H1 (cell line): ENCODE results near the gene DIPK1A. TPM values are rescaled to one million over a fixed set of nuclear protein-coding genes. Genes with fewer than 3 reads are reported as not detected.

Experiments used
- CTCF ChIA-PET: fragments of 300-600 bp; sonication (Branson Sonifier 250); formaldehyde crosslinking; loops from one replicate; lab custom pipeline; 2021; ENCODE audit not compliant: partially characterized antibody; lab: Charles Lee
- POLR2A ChIA-PET: fragments of 300-600 bp; sonication (Branson Sonifier 250); formaldehyde crosslinking; loops from one replicate; lab custom pipeline; 2021; ENCODE audit warnings: inconsistent platforms; ENCODE audit not compliant: partially characterized antibody; lab: Charles Lee
- DNase-seq, 2 experiments: peaks; one replicate each; pipeline versions ENCODE4 v3.0.0 to v3.0.0-alpha.2; 2010 to 2022; ENCODE audit warnings: low spot score in 2 of 2, low read depth in 1 of 2, mixed read lengths in 1 of 2
- FAIRE-seq: peaks from 2 replicates; lab custom pipeline; 2011; peaks lifted over from hg19 to GRCh38; lab: Jason Lieb, UNC
- H2AFZ ChIP-seq: 2 replicates; pipeline ENCODE4 v1.8.1; 2012; ENCODE audit warnings: low read length, inconsistent platforms
- H2AK5ac ChIP-seq: 2 replicates; pipeline ENCODE4 v1.6.1; 2013; ENCODE audit warnings: low read depth, low read length
- H2BK120ac ChIP-seq: replicated peaks from 2 replicates; pipeline ENCODE3; 2013; ENCODE audit warnings: low read depth, low read length, inconsistent platforms
- H2BK12ac ChIP-seq: 2 replicates; pipeline ENCODE4 v1.6.1; 2013; ENCODE audit warnings: low read depth, low read length
- H2BK15ac ChIP-seq: 2 replicates; pipeline ENCODE4 v1.6.1; 2013; ENCODE audit warnings: low read length
- H2BK20ac ChIP-seq: 2 replicates; pipeline ENCODE4 v1.6.1; 2013; ENCODE audit warnings: low read length
- H2BK5ac ChIP-seq: 2 replicates; pipeline ENCODE4 v1.6.1; 2013; ENCODE audit warnings: low read depth, low read length
- H3K14ac ChIP-seq: 2 replicates; pipeline ENCODE4 v1.6.1; 2013; ENCODE audit warnings: inconsistent platforms; ENCODE audit not compliant: insufficient read length
- H3K18ac ChIP-seq: 2 replicates; pipeline ENCODE4 v1.6.1; 2013; ENCODE audit warnings: low read length; ENCODE audit errors: extremely low read depth
- H3K23ac ChIP-seq: 2 replicates; pipeline ENCODE4 v1.6.1; 2013; ENCODE audit warnings: inconsistent platforms; ENCODE audit not compliant: insufficient read length
- H3K23me2 ChIP-seq: 2 replicates; pipeline ENCODE4 v1.6.1; 2013; ENCODE audit warnings: low read depth, low read length
- H3K27ac ChIP-seq: 2 replicates; pipeline ENCODE4 v1.6.1; 2011; ENCODE audit warnings: low read depth, low read length, inconsistent platforms
- H3K27me3 ChIP-seq, 4 experiments: replicated peaks in 1 of 4; 1 replicate in 1 of 4; 2 replicates in 3 of 4; pipeline versions ENCODE4 v1.6.1 to v1.8.1; 2011 to 2013; ENCODE audit warnings: low read length in 3 of 4, mild to moderate bottlenecking in 3 of 4, inconsistent platforms in 2 of 4, mixed read lengths in 2 of 4, moderate library complexity in 1 of 4; ENCODE audit not compliant: control insufficient read depth in 3 of 4, insufficient read depth in 3 of 4; ENCODE audit errors: extremely low read depth in 1 of 4
- H3K36me3 ChIP-seq, 4 experiments: 2 replicates each; pipeline versions ENCODE4 v1.6.1 to v1.8.1; 2011 to 2013; ENCODE audit warnings: mild to moderate bottlenecking in 4 of 4, low read length in 3 of 4, moderate library complexity in 2 of 4, control low read depth in 1 of 4, inconsistent platforms in 1 of 4; ENCODE audit not compliant: insufficient read depth in 4 of 4, control insufficient read depth in 2 of 4
- H3K4ac ChIP-seq: replicated peaks from 2 replicates; pipeline ENCODE3; 2013; ENCODE audit warnings: low read length, low read depth, mixed read lengths, inconsistent platforms; ENCODE audit not compliant: insufficient read length
- H3K4me1 ChIP-seq, 4 experiments: replicated peaks in 1 of 4; 1 replicate in 1 of 4; 2 replicates in 3 of 4; pipeline versions ENCODE4 v1.6.1 to v1.8.1; 2011 to 2013; ENCODE audit warnings: low read length in 3 of 4, inconsistent platforms in 2 of 4, mixed read lengths in 1 of 4; ENCODE audit not compliant: insufficient read depth in 4 of 4, control insufficient read depth in 3 of 4
- H3K4me2 ChIP-seq, 2 experiments: 2 replicates each; pipeline versions ENCODE4 v1.6.1 to v1.8.1; 2011 to 2013; ENCODE audit warnings: low read depth in 2 of 2, low read length in 2 of 2, control low read depth in 1 of 2, inconsistent platforms in 1 of 2, mild to moderate bottlenecking in 1 of 2; ENCODE audit not compliant: insufficient read depth in 1 of 2
- H3K4me3 ChIP-seq, 4 experiments: fragments of 200-600, 300-600 bp in 1 of 4; sonication (generic), shearing (Covaris generic), sonication (Bioruptor Twin) in 1 of 4; 2 replicates each; pipeline versions ENCODE4 v1.5.1 to v1.8.1; 2011 to 2016; ENCODE audit warnings: low read length in 4 of 4, low read depth in 3 of 4, control low read depth in 2 of 4, inconsistent platforms in 2 of 4, mild to moderate bottlenecking in 2 of 4, mixed read lengths in 1 of 4, moderate library complexity in 1 of 4; ENCODE audit not compliant: insufficient read depth in 2 of 4; ENCODE audit errors: extremely low read depth in 1 of 4
- H3K56ac ChIP-seq: replicated peaks from 2 replicates; pipeline ENCODE3; 2013; ENCODE audit warnings: low read depth, mild to moderate bottlenecking, mixed read lengths, low read length, inconsistent platforms; ENCODE audit not compliant: insufficient read length
- H3K79me1 ChIP-seq: 2 replicates; pipeline ENCODE4 v1.6.1; 2013; ENCODE audit warnings: low read depth, low read length, control low read depth
- H3K79me2 ChIP-seq, 2 experiments: 2 replicates each; pipeline versions ENCODE4 v1.6.1 to v1.8.1; 2012 to 2013; ENCODE audit warnings: low read length in 2 of 2, mild to moderate bottlenecking in 2 of 2, inconsistent platforms in 1 of 2; ENCODE audit not compliant: insufficient read depth in 2 of 2, control insufficient read depth in 1 of 2
- H3K9ac ChIP-seq, 4 experiments: replicated peaks in 1 of 4; 1 replicate in 1 of 4; 2 replicates in 3 of 4; pipeline versions ENCODE4 v1.6.1 to v1.8.1; 2011 to 2013; ENCODE audit warnings: low read depth in 3 of 4, low read length in 3 of 4, control low read depth in 2 of 4, mild to moderate bottlenecking in 2 of 4, moderate library complexity in 2 of 4, inconsistent platforms in 1 of 4; ENCODE audit errors: extremely low read depth in 1 of 4
- H3K9me3 ChIP-seq, 2 experiments: 2 replicates each; pipeline versions ENCODE4 v1.6.1 to v1.8.1; 2012 to 2013; ENCODE audit warnings: mild to moderate bottlenecking in 2 of 2, moderate library complexity in 2 of 2, control low read depth in 1 of 2, inconsistent platforms in 1 of 2, low read depth in 1 of 2, low read length in 1 of 2, mixed read lengths in 1 of 2; ENCODE audit not compliant: insufficient read depth in 2 of 2
- H4K20me1 ChIP-seq, 2 experiments: replicated peaks in 1 of 2; 2 replicates each; pipeline versions ENCODE3 to v1.8.1; 2011 to 2013; ENCODE audit warnings: inconsistent platforms in 2 of 2, low read length in 2 of 2, mild to moderate bottlenecking in 1 of 2; ENCODE audit not compliant: insufficient read depth in 2 of 2, control insufficient read depth in 1 of 2
- H4K5ac ChIP-seq: 2 replicates; pipeline ENCODE4 v1.6.1; 2013; ENCODE audit warnings: low read length, low read depth, mixed read lengths, inconsistent platforms; ENCODE audit not compliant: insufficient read length
- H4K8ac ChIP-seq: 2 replicates; pipeline ENCODE4 v1.8.0; 2013; ENCODE audit warnings: mild to moderate bottlenecking, moderate library complexity, low read length, inconsistent platforms; ENCODE audit not compliant: insufficient read depth; ENCODE audit errors: extremely low read depth
- H4K91ac ChIP-seq: replicated peaks from 2 replicates; pipeline ENCODE3; 2013; ENCODE audit warnings: low read length, mixed read lengths, inconsistent platforms; ENCODE audit not compliant: insufficient read length
- GABPA ChIP-seq: IDR thresholded peaks from 2 replicates; pipeline ENCODE4 v1.6.1; 2011; ENCODE audit warnings: mild to moderate bottlenecking, low read length, moderate library complexity, borderline replicate concordance; ENCODE audit not compliant: insufficient read depth
- KDM4A ChIP-seq: IDR thresholded peaks from one replicate; pipeline ENCODE4 v1.7.1; 2012; ENCODE audit warnings: low read depth, mild to moderate bottlenecking, moderate library complexity, low read length, inconsistent platforms; ENCODE audit not compliant: severe bottlenecking
- WGBS, 2 experiments: shearing (Covaris generic) in 1 of 2; methylation state at CpG; one replicate each; pipeline versions ENCODE4 v1.1.6 to v1.1.7; 2013 to 2015; ENCODE audit warnings: low lambda C conversion rate in 2 of 2, mixed read lengths in 2 of 2, inconsistent platforms in 1 of 2, low coverage in 1 of 2, missing lambda C conversion rate in 1 of 2; ENCODE audit not compliant: insufficient replicate concordance in 2 of 2, insufficient coverage in 1 of 2, insufficient read length in 1 of 2; ENCODE audit errors: extremely low coverage in 1 of 2, missing lambda C conversion rate in 1 of 2; 5-methylcytosine and 5-hydroxymethylcytosine counted together
- polyA plus RNA-seq, 7 experiments: library from polyadenylated mRNA; depleted of rRNA in 3 of 7; stranded (reverse) in 5 of 7; unstranded in 2 of 7; fragments of >200 nt in 5 of 7; fragments of 200-250 nt in 2 of 7; gene quantifications; 1 replicate in 5 of 7; 2 replicates in 1 of 7; 4 replicates in 1 of 7; pipeline versions ENCODE4 v1.2.1 to v1.2.3, GENCODE V29; 2011 to 2013; ENCODE audit warnings: missing spikeins in 2 of 7, mixed read lengths in 2 of 7
- total RNA-seq: library from RNA; stranded (reverse); fragmentation: NEBNext Ultra II Directional; extraction: Animal tissue kit (Norgen Biotek cat#: 25700); gene quantifications from 2 replicates; pipeline ENCODE4 v1.2.1, GENCODE V29; 2021
- TF ChIP-seq, protein P1 (sequence below): IDR thresholded peaks from 2 replicates; pipeline ENCODE4 v1.6.1; 2011; ENCODE audit warnings: low read depth, mild to moderate bottlenecking, low read length; ENCODE audit not compliant: insufficient read depth

DIPK1A gene
- total and polyA plus RNA-seq, 2 of the 8 experiments (the other 6 are each of a cell fraction or from before 2014, with no cell fraction given), result 2.5 to 5.0 TPM

DNA sequence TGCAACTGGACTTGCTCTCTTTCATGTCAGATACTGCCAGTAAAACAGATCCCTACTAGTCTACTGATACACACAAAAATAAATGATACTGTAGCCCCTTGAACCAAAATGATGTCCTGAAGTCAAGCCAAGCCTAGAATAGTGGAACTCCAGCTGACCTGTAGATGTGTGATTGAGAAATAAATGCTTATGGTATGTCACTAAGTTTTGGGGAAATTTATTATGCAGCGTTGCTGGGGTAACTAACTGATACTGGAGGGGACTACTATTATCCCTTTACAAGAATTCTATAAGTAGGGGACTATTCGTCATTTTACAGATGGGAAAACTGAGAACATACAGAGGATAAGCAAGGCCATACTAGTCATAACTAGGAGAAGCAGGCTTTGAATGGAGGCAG is 73.8 kb downstream of the DIPK1A start:
- Histone ChIP-seq H3K23me2 (no peaks in the 10 kb centered on the region; the same call in 1 of the 2 replicates), H3K9ac (no peak overlapping the region), H2BK5ac (no peak overlapping the region), H3K9me3 (peaks cover 3 to 6% of the 10 kb centered on the region in 2 experiments; a peak in 1 of 4 replicates), H3K4ac (no peak overlapping the region), H3K79me2 (no peaks in the 10 kb centered on the region), H2BK12ac (no peak overlapping the region), H3K4me1 (no peaks in the 10 kb centered on the region), H3K4me2 (no peak overlapping the region), H4K8ac (no peak overlapping the region), H3K4me3 (no peak overlapping the region), H3K27me3 (no peaks in the 10 kb centered on the region), H3K56ac (no peak overlapping the region), H2BK20ac (no peak overlapping the region), H2AFZ (no peak overlapping the region), H4K5ac (no peak overlapping the region), H4K91ac (no peak overlapping the region), H3K18ac (no peak overlapping the region), H3K14ac (no peak overlapping the region), H2AK5ac (no peak overlapping the region), H4K20me1 (no peaks in the 10 kb centered on the region), H2BK120ac (no peak overlapping the region), H3K27ac (no peak overlapping the region), H3K79me1 (no peaks in the 10 kb centered on the region), H3K36me3 (no peaks in the 10 kb centered on the region), H3K23ac (no peak overlapping the region), H2BK15ac (no peak overlapping the region)
- ChIA-PET POLR2A (interaction anchor here (0.7 kb wide), 1 partner anchor 55 kb away, joined by 3 read pairs; no protein-coding TSS in a partner anchor), CTCF (interaction anchor here (2.5 kb wide), 1 partner anchor 15 kb away, joined by 8 read pairs; no protein-coding TSS in a partner anchor)
- 88% methylated on average over 2 of the region's 2 CpGs; no CpG with 5 or more reads in 1 of the 2 experiments for WGBS, 2 experiments
- DNase-seq, result no peak
- no peak for FAIRE-seq
- TF ChIP-seq GABPA, result no peak
- no peak for TF ChIP-seq KDM4A
- TF ChIP-seq, protein P1, sequence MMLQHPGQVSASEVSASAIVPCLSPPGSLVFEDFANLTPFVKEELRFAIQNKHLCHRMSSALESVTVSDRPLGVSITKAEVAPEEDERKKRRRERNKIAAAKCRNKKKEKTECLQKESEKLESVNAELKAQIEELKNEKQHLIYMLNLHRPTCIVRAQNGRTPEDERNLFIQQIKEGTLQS, result no peak
